HuH-7.5 (cell line): ENCODE results near the gene GPC6.
"Not testable (repeated sequence)": the region's sequence is repeated elsewhere in the genome, so short reads cannot be mapped to it uniquely, and the experiment has no call there.

Source experiments
- DNase-seq: peaks from one replicate; pipeline ENCODE4 v3.0.0; 2011; ENCODE audit warnings: low spot score

Gene GPC6

GRCh38 chr13:93226623-93227279 lies at the start of gene GPC6:
TSS of gene GPC6 (plus strand) at chr13:93226807.
- no peak for DNase-seq

- DNase-seq = no peak
These were observed 46.1 kb upstream of the GPC6 start for GRCh38 chr13:93180356-93180969.

GRCh38 chr13:93182406-93182805 lies 44.2 kb upstream of the GPC6 start:
- no peak for DNase-seq

- DNase-seq = no peak
These were observed 43.3 kb upstream of the GPC6 start for GRCh38 chr13:93183302-93183701.

GRCh38 chr13:93190006-93190405 lies 36.6 kb upstream of the GPC6 start:
- DNase-seq = no peak

- no peak for DNase-seq
These were observed 32.9 kb upstream of the GPC6 start for GRCh38 chr13:93193682-93194081.

- DNase-seq = no peak
These were observed 26.8 kb upstream of the GPC6 start for GRCh38 chr13:93199856-93200255.

- DNase-seq = no peak
These were observed 26.0 kb upstream of the GPC6 start for GRCh38 chr13:93200626-93201025.

GRCh38 chr13:93201992-93202558 lies 24.5 kb upstream of the GPC6 start:
- DNase-seq = peak; percentile 15

GRCh38 chr13:93206778-93207392 lies 19.7 kb upstream of the GPC6 start:
- DNase-seq = not testable (repeated sequence)

- no peak for DNase-seq
These were observed 10.5 kb upstream of the GPC6 start for GRCh38 chr13:93216122-93216521.

GRCh38 chr13:93217721-93218261 lies 8.8 kb upstream of the GPC6 start:
- no peak for DNase-seq

- no peak for DNase-seq
These were observed 8.0 kb upstream of the GPC6 start for GRCh38 chr13:93218583-93218982.

- DNase-seq = no peak
These were observed 6.5 kb upstream of the GPC6 start for GRCh38 chr13:93220073-93220472.

GRCh38 chr13:93222976-93223375 lies 3.6 kb upstream of the GPC6 start:
- no peak for DNase-seq

GRCh38 chr13:93224535-93224934 lies 2.1 kb upstream of the GPC6 start:
- DNase-seq = no peak

- DNase-seq = no peak
These were observed 997 bp upstream of the GPC6 start for GRCh38 chr13:93225610-93226009.

GRCh38 chr13:93226065-93226622 lies 463 bp upstream of the GPC6 start:
- no peak for DNase-seq

GRCh38 chr13:93227280-93227877 lies 772 bp downstream of the GPC6 start:
- no peak for DNase-seq

- DNase-seq = peak; percentile 27
These were observed 1.5 kb downstream of the GPC6 start for GRCh38 chr13:93227878-93228642.

GRCh38 chr13:93228643-93228937 lies 2.0 kb downstream of the GPC6 start:
- DNase-seq = no peak
